ENCODE data around the gene UBE2J2. TPM values are rescaled to one million over a fixed set of nuclear protein-coding genes. Genes with fewer than 3 reads are reported as not detected.

Gene UBE2J2
- total and polyA plus RNA-seq, 2 of the 8 experiments (the other 6 are each of a cell fraction or from before 2014, with no cell fraction given): 33.6 to 67.9 TPM

- H2BK20ac ChIP-seq (ENCODE audit: low read length): no peak overlapping the region
- H4K91ac ChIP-seq (replicated peaks; ENCODE audit: insufficient read length, low read length): peak overlapping the region; percentile 81
- H3K79me2 ChIP-seq (ENCODE audit: control insufficient read depth in 1 of 2, insufficient read depth in 2 of 2, low read length in 2 of 2): peaks cover 0 to 6% of the 10 kb centered on the region in 2 experiments; a peak in 1 of 4 replicates
- H4K5ac ChIP-seq (ENCODE audit: insufficient read length, low read depth, low read length): peak overlapping the region; percentile 66
- DNase-seq (ENCODE audit: low read depth in 1 of 2, low spot score in 2 of 2) (no peak), FAIRE-seq (no peak)
- H3K4me3 ChIP-seq (ENCODE audit: extremely low read depth in 1 of 4, insufficient read depth in 2 of 4, low read depth in 3 of 4, low read length in 4 of 4): no peak overlapping the region
- no peak overlapping the region for H3K56ac ChIP-seq (replicated peaks; ENCODE audit: insufficient read length, low read depth, low read length)
- H3K4ac ChIP-seq (replicated peaks; ENCODE audit: insufficient read length, low read depth, low read length): peak overlapping the region; percentile 37
- H2BK5ac ChIP-seq (ENCODE audit: low read depth, low read length): peak overlapping the region; percentile 78; the same call in 1 of the 2 replicates
- peak overlapping the region; percentile 59 to 95 for H3K4me2 ChIP-seq (ENCODE audit: insufficient read depth in 1 of 2, low read depth in 2 of 2, low read length in 2 of 2)
- no peaks in the 10 kb centered on the region for H3K9me3 ChIP-seq (ENCODE audit: insufficient read depth in 2 of 2, low read depth in 1 of 2, low read length in 1 of 2)
- CTCF ChIA-PET (ENCODE audit: partially characterized antibody): interaction anchor here (0.7 to 2.1 kb wide), 5 partner anchors 9 to 124 kb away, joined by 3 to 17 read pairs (median 3); no protein-coding TSS in a partner anchor
- peaks cover 0 to 23% of the 10 kb centered on the region in 2 experiments for H4K20me1 ChIP-seq (replicated peaks in 1 of 2; ENCODE audit: control insufficient read depth in 1 of 2, insufficient read depth in 2 of 2, low read length in 2 of 2)
- no peak overlapping the region for H3K14ac ChIP-seq (ENCODE audit: insufficient read length)
- 55% methylated on average over 14 of the region's 25 CpGs; no CpG with 5 or more reads in 1 of the 2 experiments for WGBS, 2 experiments (ENCODE audit: extremely low coverage in 1 of 2, insufficient coverage in 1 of 2, insufficient read length in 1 of 2, insufficient replicate concordance in 2 of 2, low coverage in 1 of 2, low lambda C conversion rate in 2 of 2, missing lambda C conversion rate in 1 of 2)
- peaks cover 21% of the 10 kb centered on the region; the same call in 1 of the 2 replicates for H3K23me2 ChIP-seq (ENCODE audit: low read depth, low read length)
- H3K9ac ChIP-seq (replicated peaks in 1 of 4; ENCODE audit: extremely low read depth in 1 of 4, low read depth in 3 of 4, low read length in 3 of 4): peak overlapping the region in 1 of 4 experiments; percentile 13; a peak in 1 of 7 replicates
- no peaks in the 10 kb centered on the region; a peak in 1 of 8 replicates for H3K36me3 ChIP-seq (ENCODE audit: control insufficient read depth in 2 of 4, insufficient read depth in 4 of 4, low read length in 3 of 4)
- peak overlapping the region; percentile 78; the same call in 1 of the 2 replicates for H3K18ac ChIP-seq (ENCODE audit: extremely low read depth, low read length)
- 0 out of 2 replicates have a peak overlapping the region, but pooled peaks have one; percentile 9 for H2BK12ac ChIP-seq (ENCODE audit: low read depth, low read length)
- H3K27me3 ChIP-seq (replicated peaks in 1 of 4; ENCODE audit: control insufficient read depth in 3 of 4, extremely low read depth in 1 of 4, insufficient read depth in 3 of 4, low read length in 3 of 4): peaks cover 0 to 4% (median 1%) of the 10 kb centered on the region in 4 experiments; a peak in 1 of 7 replicates
- peaks cover 0 to 40% (median 31%) of the 10 kb centered on the region in 4 experiments; a peak in 6 of 7 replicates for H3K4me1 ChIP-seq (replicated peaks in 1 of 4; ENCODE audit: control insufficient read depth in 3 of 4, insufficient read depth in 4 of 4, low read length in 3 of 4)
- H3K27ac ChIP-seq (ENCODE audit: low read depth, low read length): peak overlapping the region; percentile 38; the same call in 1 of the 2 replicates
- peak overlapping the region; percentile 61; the same call in 1 of the 2 replicates for H2BK15ac ChIP-seq (ENCODE audit: low read length)
- POLR2A ChIA-PET (ENCODE audit: partially characterized antibody): interaction anchor here (0.5 to 1.5 kb wide), 10 partner anchors 9 to 101 kb away, joined by 3 to 6 read pairs (median 3); partner anchors contain the start of gene AURKAIP1
- H4K8ac ChIP-seq (ENCODE audit: extremely low read depth, insufficient read depth, low read length): peak overlapping the region; percentile 96; the same call in 1 of the 2 replicates
- no peak overlapping the region for H2AK5ac ChIP-seq (ENCODE audit: low read depth, low read length)
- peak overlapping the region; percentile 94 for H2BK120ac ChIP-seq (replicated peaks; ENCODE audit: low read depth, low read length)
- H2AFZ ChIP-seq (ENCODE audit: low read length): no peak overlapping the region
- H3K23ac ChIP-seq (ENCODE audit: insufficient read length): no peak overlapping the region
- peaks cover 4% of the 10 kb centered on the region; the same call in 1 of the 2 replicates for H3K79me1 ChIP-seq (ENCODE audit: low read depth, low read length)
- TF ChIP-seq MAFK (IDR thresholded peaks at IDR 0.05; ENCODE audit: low read depth, low read length): peak; percentile 17; the same call in 1 of the 2 replicates
- no peak for TF ChIP-seq SIN3A (conservative IDR thresholded peaks at IDR 0.05 in 1 of 2, IDR thresholded peaks at IDR 0.05 in 1 of 2; ENCODE audit: low read depth in 1 of 2, low read length in 2 of 2)
- no peak for TF ChIP-seq NANOG (IDR thresholded peaks at IDR 0.05; ENCODE audit: insufficient read depth, low read depth, low read length, poor library complexity, severe bottlenecking)
- 0 out of 4 replicates have a peak, but pooled peaks of 1 of the 2 experiments have one; percentile 12 for TF ChIP-seq RAD21 (IDR thresholded peaks at IDR 0.05 in 1 of 2, conservative IDR thresholded peaks at IDR 0.05 in 1 of 2; ENCODE audit: low read depth in 2 of 2, low read length in 2 of 2)
- peak in 1 of 3 experiments; percentile 9; a peak in 1 of 4 replicates for TF ChIP-seq CTCF (IDR thresholded peaks at IDR 0.05; ENCODE audit: control extremely low read depth in 1 of 3, insufficient read depth in 1 of 3, low read depth in 1 of 3, low read length in 3 of 3)
- peak; percentile 55; the same call in 1 of the 2 replicates for TF ChIP-seq BACH1 (IDR thresholded peaks at IDR 0.05; ENCODE audit: low read length)
These were observed 31.8 kb upstream of the UBE2J2 start for GRCh38 chr1:1305300-1306069.

Measured in H1 (cell line).